ENCODE measurements around the gene ITGB6. TPM values are rescaled to one million over a fixed set of nuclear protein-coding genes. Genes with fewer than 3 reads are reported as not detected.

ITGB6 gene
- total and polyA plus RNA-seq, 2 of the 4 experiments (the other 2 are of a cell fraction): under 0.01 TPM; not detected in 1

DNA sequence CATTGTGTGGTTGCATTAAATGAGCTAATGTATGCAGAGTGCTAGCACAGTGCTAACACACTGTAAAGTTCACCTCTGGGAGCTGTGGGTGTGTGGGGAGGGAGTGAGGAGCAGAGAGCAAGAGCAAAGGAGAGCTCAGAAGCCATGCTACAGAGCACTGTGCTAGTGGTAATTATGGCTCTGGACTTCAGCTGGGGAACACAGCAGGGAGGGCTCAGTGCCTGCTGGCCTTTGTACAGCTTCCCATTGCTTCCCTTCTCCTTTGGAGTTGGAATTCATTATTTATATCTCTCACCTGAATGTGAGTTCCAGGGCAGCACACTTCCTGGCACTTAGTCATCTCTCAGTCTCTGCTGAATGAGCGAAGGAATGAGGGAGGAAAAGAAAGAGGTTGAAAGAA lies 135.2 kb downstream of the ITGB6 start:
- Histone ChIP-seq H4K20me1 (ENCODE audit: insufficient read depth, low read length) (no peaks in the 10 kb centered on the region), H3K23ac (ENCODE audit: low read depth, low read length) (no peak overlapping the region), H2BK20ac (ENCODE audit: low read depth, low read length) (no peak overlapping the region), H3K4me2 (ENCODE audit: low read depth, low read length) (no peak overlapping the region), H3K9ac (ENCODE audit: low read depth, low read length) (no peak overlapping the region), H3K27ac (ENCODE audit: insufficient read depth, low read length) (no peak overlapping the region), H4K8ac (ENCODE audit: low read depth in 2 of 2, low read length in 2 of 2) (no peak overlapping the region), H3K14ac (replicated peaks; ENCODE audit: low read depth, low read length) (no peak overlapping the region), H3K4me1 (ENCODE audit: control insufficient read depth, insufficient read depth, low read length) (no peaks in the 10 kb centered on the region), H2BK15ac (ENCODE audit: low read depth, low read length) (no peak overlapping the region), H3K4ac (ENCODE audit: low read depth, low read length) (no peak overlapping the region), H3K9me3 (ENCODE audit: control insufficient read depth, insufficient read depth, low read length) (0 out of 2 replicates have a peak, but pooled peaks cover 1% of the 10 kb centered on the region), H3K56ac (ENCODE audit: extremely low read depth, insufficient read depth, low read length) (no peak overlapping the region), H3K79me1 (ENCODE audit: low read depth in 1 of 2, low read length in 2 of 2) (no peaks in the 10 kb centered on the region), H3K4me3 (ENCODE audit: insufficient read depth, low read depth, low read length) (no peak overlapping the region), H4K91ac (ENCODE audit: insufficient read depth, low read depth, low read length) (no peak overlapping the region), H3K36me3 (ENCODE audit: control insufficient read depth, insufficient read depth, low read length) (no peaks in the 10 kb centered on the region), H3K18ac (ENCODE audit: low read depth, low read length) (no peak overlapping the region), H2AK5ac (ENCODE audit: low read depth, low read length) (no peak overlapping the region), H2AK9ac (replicated peaks; ENCODE audit: low read depth, low read length, poor library complexity) (no peak overlapping the region), H2AFZ (replicated peaks; ENCODE audit: low read length, poor library complexity) (no peak overlapping the region), H2BK5ac (ENCODE audit: low read depth, low read length, poor library complexity, severe bottlenecking) (no peak overlapping the region), H4K5ac (ENCODE audit: low read depth, low read length) (no peak overlapping the region), H3K27me3 (ENCODE audit: control insufficient read depth, insufficient read depth, low read length) (peaks cover 23% of the 10 kb centered on the region), H2BK120ac (ENCODE audit: low read depth, low read length) (no peak overlapping the region), H3K9me1 (ENCODE audit: insufficient read depth, low read length) (no peaks in the 10 kb centered on the region)
- TF ChIP-seq, protein P1, sequence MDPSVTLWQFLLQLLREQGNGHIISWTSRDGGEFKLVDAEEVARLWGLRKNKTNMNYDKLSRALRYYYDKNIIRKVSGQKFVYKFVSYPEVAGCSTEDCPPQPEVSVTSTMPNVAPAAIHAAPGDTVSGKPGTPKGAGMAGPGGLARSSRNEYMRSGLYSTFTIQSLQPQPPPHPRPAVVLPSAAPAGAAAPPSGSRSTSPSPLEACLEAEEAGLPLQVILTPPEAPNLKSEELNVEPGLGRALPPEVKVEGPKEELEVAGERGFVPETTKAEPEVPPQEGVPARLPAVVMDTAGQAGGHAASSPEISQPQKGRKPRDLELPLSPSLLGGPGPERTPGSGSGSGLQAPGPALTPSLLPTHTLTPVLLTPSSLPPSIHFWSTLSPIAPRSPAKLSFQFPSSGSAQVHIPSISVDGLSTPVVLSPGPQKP (IDR thresholded peaks at IDR 0.05; ENCODE audit: borderline replicate concordance, low read depth, low read length): no peak
- TF ChIP-seq MXI1 (IDR thresholded peaks at IDR 0.05; ENCODE audit: borderline replicate concordance, low read depth, low read length): no peak
- no peak for TF ChIP-seq MAZ (IDR thresholded peaks at IDR 0.05; ENCODE audit: borderline replicate concordance, low read depth, low read length)
- no peak for TF ChIP-seq CHD1 (IDR thresholded peaks at IDR 0.05; ENCODE audit: low read depth, low read length)
- no TSS peak for BruUV-seq (replicated peaks)
- intact Hi-C loops (cut with micrococcal nuclease): no loop called here
- DNase-seq (no peak), ATAC-seq (ENCODE audit: low read depth) (no peak)
- CTCF ChIA-PET: no interaction called here
- dilution Hi-C loops (cut with HindIII; ENCODE audit: low sequenced_read_pairs, unreplicated experiment): no loop called here
- POLR2A ChIA-PET (ENCODE audit: unreplicated experiment): no interaction called here
- WGBS, 2 experiments (ENCODE audit: extremely low coverage in 2 of 2, insufficient read length in 1 of 2): no CpG with 5 or more reads among the region's 1 CpG
- in situ Hi-C loops (cut with MboI; ENCODE audit: low sequenced_read_pairs): no loop called here
